ENCODE results near the gene EID2.

- no peak for TF ChIP-seq CTCF (IDR thresholded peaks at IDR 0.05)
- no peak for TF ChIP-seq EP300 (IDR thresholded peaks at IDR 0.05)
- TF ChIP-seq POLR2A (IDR thresholded peaks at IDR 0.05): no peak
Observed at GRCh38 chr19:39533003-39533512, 6.9 kb downstream of the EID2 start.
